ENCODE results near the gene GJA4.

GRCh38 chr1:34792424-34792823, 375 bp upstream of the GJA4 start:
- TF ChIP-seq CTCF (IDR thresholded peaks at IDR 0.05) (no peak), POLR2A (IDR thresholded peaks at IDR 0.05) (no peak)
